ENCODE data around the gene USP1. TPM values are rescaled to one million over a fixed set of nuclear protein-coding genes. Genes with fewer than 3 reads are reported as not detected.

Gene USP1
- polyA plus RNA-seq, 2 of the 4 experiments (the other 2 are of a cell fraction): 23.5 to 31.4 TPM

DNA sequence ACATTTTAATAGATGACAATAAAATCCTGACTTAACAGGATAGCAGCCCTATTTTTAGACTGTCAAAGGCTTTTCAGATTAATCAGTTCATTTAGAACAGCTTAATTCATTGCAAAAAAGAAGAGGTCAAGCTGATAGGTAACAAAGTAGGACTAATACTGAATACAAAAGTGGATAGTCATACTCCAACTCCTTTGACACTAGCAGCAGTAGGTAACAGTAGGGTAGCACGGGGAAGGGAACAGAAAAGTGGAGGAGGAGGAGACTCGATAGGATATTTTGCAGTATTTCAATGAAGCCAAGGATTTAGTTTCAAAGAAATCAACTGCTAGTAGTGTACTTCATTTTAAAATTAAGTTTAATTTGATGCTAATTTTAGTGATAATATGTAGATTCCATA lies 51.1 kb downstream of the USP1 start:
- Histone ChIP-seq H3K4me3 (no peak overlapping the region), H3K27ac (no peak overlapping the region), H3K9me3 (no peaks in the 10 kb centered on the region), H3K4me1 (no peaks in the 10 kb centered on the region), H3K4me2 (no peak overlapping the region)
- ATAC-seq (no peak), FAIRE-seq (no peak), DNase-seq (ENCODE audit: low read depth in 1 of 2, low spot score in 1 of 2) (no peak)
- ChIA-PET CTCF (interaction anchor here (0.7 kb wide), 1 partner anchor 268 kb away, joined by 3 read pairs; no protein-coding TSS in a partner anchor), POLR2A (no interaction called here)
- TF ChIP-seq RFX5 (IDR thresholded peaks at IDR 0.05) (no peak), SREBF2 (IDR thresholded peaks at IDR 0.05) (no peak), BHLHE40 (IDR thresholded peaks at IDR 0.05; ENCODE audit: low read depth, low read length) (no peak), TP53 (CRISPR knock-in tag; IDR thresholded peaks at IDR 0.05) (no peak), NR3C1 (IDR thresholded peaks at IDR 0.05) (no peak), ZC3H11A (IDR thresholded peaks at IDR 0.05) (no peak), HES2 (IDR thresholded peaks at IDR 0.05) (no peak), ZNF302 (CRISPR knock-in tag; IDR thresholded peaks at IDR 0.05) (no peak), TFCP2L1 (CRISPR knock-in tag; IDR thresholded peaks at IDR 0.05) (no peak), FOXS1 (CRISPR knock-in tag; IDR thresholded peaks at IDR 0.05) (no peak), RNF2 (IDR thresholded peaks at IDR 0.05; ENCODE audit: borderline replicate concordance, low read depth) (no peak), CBX2 (IDR thresholded peaks at IDR 0.05; ENCODE audit: borderline replicate concordance, low read depth) (no peak), JUNB (IDR thresholded peaks at IDR 0.05) (no peak), PHF8 (IDR thresholded peaks at IDR 0.05; ENCODE audit: borderline replicate concordance, low read depth) (no peak), FOSB (CRISPR knock-in tag; IDR thresholded peaks at IDR 0.05) (no peak), EHMT2 (IDR thresholded peaks at IDR 0.05; ENCODE audit: low read depth) (no peak), USF2 (IDR thresholded peaks at IDR 0.05) (no peak)
- TF ChIP-seq, protein P1, sequence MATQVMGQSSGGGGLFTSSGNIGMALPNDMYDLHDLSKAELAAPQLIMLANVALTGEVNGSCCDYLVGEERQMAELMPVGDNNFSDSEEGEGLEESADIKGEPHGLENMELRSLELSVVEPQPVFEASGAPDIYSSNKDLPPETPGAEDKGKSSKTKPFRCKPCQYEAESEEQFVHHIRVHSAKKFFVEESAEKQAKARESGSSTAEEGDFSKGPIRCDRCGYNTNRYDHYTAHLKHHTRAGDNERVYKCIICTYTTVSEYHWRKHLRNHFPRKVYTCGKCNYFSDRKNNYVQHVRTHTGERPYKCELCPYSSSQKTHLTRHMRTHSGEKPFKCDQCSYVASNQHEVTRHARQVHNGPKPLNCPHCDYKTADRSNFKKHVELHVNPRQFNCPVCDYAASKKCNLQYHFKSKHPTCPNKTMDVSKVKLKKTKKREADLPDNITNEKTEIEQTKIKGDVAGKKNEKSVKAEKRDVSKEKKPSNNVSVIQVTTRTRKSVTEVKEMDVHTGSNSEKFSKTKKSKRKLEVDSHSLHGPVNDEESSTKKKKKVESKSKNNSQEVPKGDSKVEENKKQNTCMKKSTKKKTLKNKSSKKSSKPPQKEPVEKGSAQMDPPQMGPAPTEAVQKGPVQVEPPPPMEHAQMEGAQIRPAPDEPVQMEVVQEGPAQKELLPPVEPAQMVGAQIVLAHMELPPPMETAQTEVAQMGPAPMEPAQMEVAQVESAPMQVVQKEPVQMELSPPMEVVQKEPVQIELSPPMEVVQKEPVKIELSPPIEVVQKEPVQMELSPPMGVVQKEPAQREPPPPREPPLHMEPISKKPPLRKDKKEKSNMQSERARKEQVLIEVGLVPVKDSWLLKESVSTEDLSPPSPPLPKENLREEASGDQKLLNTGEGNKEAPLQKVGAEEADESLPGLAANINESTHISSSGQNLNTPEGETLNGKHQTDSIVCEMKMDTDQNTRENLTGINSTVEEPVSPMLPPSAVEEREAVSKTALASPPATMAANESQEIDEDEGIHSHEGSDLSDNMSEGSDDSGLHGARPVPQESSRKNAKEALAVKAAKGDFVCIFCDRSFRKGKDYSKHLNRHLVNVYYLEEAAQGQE (IDR thresholded peaks at IDR 0.05): no peak
- WGBS (ENCODE audit: missing lambda C conversion rate): 80% methylated on average over 2 of the region's 2 CpGs

- FAIRE-seq (no peak), ATAC-seq (no peak), DNase-seq (ENCODE audit: low read depth in 1 of 2, low spot score in 1 of 2) (no peak)
- ChIA-PET POLR2A (no interaction called here), CTCF (no interaction called here)
- Histone ChIP-seq H3K4me1 (peaks cover 7% of the 10 kb centered on the region; the same call in 1 of the 3 replicates), H3K4me3 (no peak overlapping the region), H3K4me2 (no peak overlapping the region), H3K9me3 (no peaks in the 10 kb centered on the region), H3K27ac (no peak overlapping the region)
- TF ChIP-seq HDAC2 (IDR thresholded peaks at IDR 0.05) (no peak), SREBF2 (IDR thresholded peaks at IDR 0.05) (no peak), ZC3H11A (IDR thresholded peaks at IDR 0.05) (no peak), FOSB (CRISPR knock-in tag; IDR thresholded peaks at IDR 0.05) (no peak), JUNB (IDR thresholded peaks at IDR 0.05) (no peak)
- TF ChIP-seq, protein P1 (IDR thresholded peaks at IDR 0.05): no peak
- 90% methylated on average over 2 of the region's 2 CpGs for WGBS (ENCODE audit: missing lambda C conversion rate)
These were observed 55.7 kb downstream of the USP1 start for GRCh38 chr1:62492521-62492920.

All from A549 (cell line).